ENCODE data around the gene CAPN5.

DNA sequence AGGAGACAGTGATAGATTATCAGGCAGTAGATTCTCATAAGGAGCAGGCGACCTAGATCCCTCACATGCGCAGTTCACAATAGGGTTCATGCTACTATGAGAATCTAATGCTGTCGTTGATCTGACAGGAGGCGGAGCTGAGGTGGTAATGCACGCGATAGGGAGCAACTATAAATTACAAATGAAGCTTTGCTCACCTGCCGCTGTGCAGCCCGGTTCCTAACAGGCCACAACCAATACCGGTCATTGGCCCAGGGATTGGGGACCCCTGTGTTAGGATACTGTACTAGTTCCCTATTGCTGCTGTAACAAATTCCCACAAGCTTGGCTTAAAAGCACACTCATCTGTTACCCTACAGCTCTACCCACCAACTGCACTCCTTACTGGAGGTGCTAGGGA is 21.9 kb upstream of the CAPN5 start:
- TF ChIP-seq ETV6 (conservative IDR thresholded peaks at IDR 0.05 in 1 of 2, IDR thresholded peaks at IDR 0.05 in 1 of 2; ENCODE audit: borderline replicate concordance in 1 of 2, low read depth in 1 of 2) (no peak), CREM (IDR thresholded peaks at IDR 0.05; ENCODE audit: low read depth) (no peak), SREBF2 (IDR thresholded peaks at IDR 0.05; ENCODE audit: low read length) (no peak), KDM1A (IDR thresholded peaks at IDR 0.05; ENCODE audit: borderline replicate concordance) (no peak), CHD4 (IDR thresholded peaks at IDR 0.05) (no peak)
- TF ChIP-seq, protein P1, sequence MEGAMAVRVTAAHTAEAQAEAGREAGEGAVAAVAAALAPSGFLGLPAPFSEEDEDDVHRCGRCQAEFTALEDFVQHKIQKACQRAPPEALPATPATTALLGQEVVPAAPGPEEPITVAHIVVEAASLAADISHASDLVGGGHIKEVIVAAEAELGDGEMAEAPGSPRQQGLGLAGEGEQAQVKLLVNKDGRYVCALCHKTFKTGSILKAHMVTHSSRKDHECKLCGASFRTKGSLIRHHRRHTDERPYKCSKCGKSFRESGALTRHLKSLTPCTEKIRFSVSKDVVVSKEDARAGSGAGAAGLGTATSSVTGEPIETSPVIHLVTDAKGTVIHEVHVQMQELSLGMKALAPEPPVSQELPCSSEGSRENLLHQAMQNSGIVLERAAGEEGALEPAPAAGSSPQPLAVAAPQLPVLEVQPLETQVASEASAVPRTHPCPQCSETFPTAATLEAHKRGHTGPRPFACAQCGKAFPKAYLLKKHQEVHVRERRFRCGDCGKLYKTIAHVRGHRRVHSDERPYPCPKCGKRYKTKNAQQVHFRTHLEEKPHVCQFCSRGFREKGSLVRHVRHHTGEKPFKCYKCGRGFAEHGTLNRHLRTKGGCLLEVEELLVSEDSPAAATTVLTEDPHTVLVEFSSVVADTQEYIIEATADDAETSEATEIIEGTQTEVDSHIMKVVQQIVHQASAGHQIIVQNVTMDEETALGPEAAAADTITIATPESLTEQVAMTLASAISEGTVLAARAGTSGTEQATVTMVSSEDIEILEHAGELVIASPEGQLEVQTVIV (IDR thresholded peaks at IDR 0.05; ENCODE audit: borderline replicate concordance, partially characterized antibody) = no peak
- TF ChIP-seq, protein P2, sequence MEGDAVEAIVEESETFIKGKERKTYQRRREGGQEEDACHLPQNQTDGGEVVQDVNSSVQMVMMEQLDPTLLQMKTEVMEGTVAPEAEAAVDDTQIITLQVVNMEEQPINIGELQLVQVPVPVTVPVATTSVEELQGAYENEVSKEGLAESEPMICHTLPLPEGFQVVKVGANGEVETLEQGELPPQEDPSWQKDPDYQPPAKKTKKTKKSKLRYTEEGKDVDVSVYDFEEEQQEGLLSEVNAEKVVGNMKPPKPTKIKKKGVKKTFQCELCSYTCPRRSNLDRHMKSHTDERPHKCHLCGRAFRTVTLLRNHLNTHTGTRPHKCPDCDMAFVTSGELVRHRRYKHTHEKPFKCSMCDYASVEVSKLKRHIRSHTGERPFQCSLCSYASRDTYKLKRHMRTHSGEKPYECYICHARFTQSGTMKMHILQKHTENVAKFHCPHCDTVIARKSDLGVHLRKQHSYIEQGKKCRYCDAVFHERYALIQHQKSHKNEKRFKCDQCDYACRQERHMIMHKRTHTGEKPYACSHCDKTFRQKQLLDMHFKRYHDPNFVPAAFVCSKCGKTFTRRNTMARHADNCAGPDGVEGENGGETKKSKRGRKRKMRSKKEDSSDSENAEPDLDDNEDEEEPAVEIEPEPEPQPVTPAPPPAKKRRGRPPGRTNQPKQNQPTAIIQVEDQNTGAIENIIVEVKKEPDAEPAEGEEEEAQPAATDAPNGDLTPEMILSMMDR (IDR thresholded peaks at IDR 0.05 in 2 of 3, conservative IDR thresholded peaks at IDR 0.05 in 1 of 3; ENCODE audit: control insufficient read depth in 2 of 3, extremely low read depth in 1 of 3, insufficient read depth in 1 of 3, low read depth in 3 of 3, low read length in 3 of 3) = no peak
- TF ChIP-seq, protein P3, sequence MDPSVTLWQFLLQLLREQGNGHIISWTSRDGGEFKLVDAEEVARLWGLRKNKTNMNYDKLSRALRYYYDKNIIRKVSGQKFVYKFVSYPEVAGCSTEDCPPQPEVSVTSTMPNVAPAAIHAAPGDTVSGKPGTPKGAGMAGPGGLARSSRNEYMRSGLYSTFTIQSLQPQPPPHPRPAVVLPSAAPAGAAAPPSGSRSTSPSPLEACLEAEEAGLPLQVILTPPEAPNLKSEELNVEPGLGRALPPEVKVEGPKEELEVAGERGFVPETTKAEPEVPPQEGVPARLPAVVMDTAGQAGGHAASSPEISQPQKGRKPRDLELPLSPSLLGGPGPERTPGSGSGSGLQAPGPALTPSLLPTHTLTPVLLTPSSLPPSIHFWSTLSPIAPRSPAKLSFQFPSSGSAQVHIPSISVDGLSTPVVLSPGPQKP (IDR thresholded peaks at IDR 0.05; ENCODE audit: low read depth, low read length) = no peak
